HCT116 (cell line): ENCODE data around the gene TASP1. TPM values are rescaled to one million over a fixed set of nuclear protein-coding genes. Genes with fewer than 3 reads are reported as not detected.

Experiments used
- ATAC-seq: fragments of 200-7000 bp; cut with Tn5 transposase; 2 replicates; pipeline ENCODE4 v1.9.1; 2020; ENCODE audit warnings: mild to moderate bottlenecking, moderate library complexity
- BruUV-seq: library from RNA; stranded (reverse); fragments of 400-500 nt; replicated peaks from 2 replicates; lab custom pipeline; 2021; lab: Mats Ljungman, UMichigan
- CTCF ChIA-PET: fragments of 300-600 bp; sonication (Branson Sonifier 250); formaldehyde crosslinking; loops from one replicate; lab custom pipeline; 2021; ENCODE audit warnings: antibody characterized with exemption; lab: Charles Lee
- POLR2A ChIA-PET: fragments of 300-600, 350-600 bp; sonication (Branson Sonifier 250); formaldehyde crosslinking; loops from one replicate; lab custom pipeline; 2021; ENCODE audit warnings: antibody characterized with exemption; lab: Charles Lee
- RAD21 ChIA-PET, 2 experiments: fragments of 300-600 bp; sonication (Branson Sonifier 250); formaldehyde crosslinking; loops; one replicate each; lab custom pipeline; 2023; ENCODE audit warnings: low total read pairs in 2 of 2; ENCODE audit not compliant: uncharacterized antibody in 2 of 2, unreplicated experiment in 2 of 2, low non-redundant PET in 1 of 2; lab: Charles Lee
- DNase-seq: peaks from one replicate; pipeline ENCODE4 v3.0.0-alpha.2; 2010; ENCODE audit warnings: low read depth, low spot score
- H2AFZ ChIP-seq: fragments of 200-600 bp; shearing (Covaris generic), sonication (generic); 2 replicates; pipeline ENCODE4 v1.6.1; 2017; ENCODE audit warnings: low read depth, mixed run types, mixed read lengths, antibody characterized with exemption, low read length; ENCODE audit not compliant: poor library complexity, severe bottlenecking
- H3K27ac ChIP-seq: 2 replicates; pipeline ENCODE4 v1.5.1; 2012; ENCODE audit warnings: low read depth, low read length
- H3K27me3 ChIP-seq: fragments of 200-600 bp; sonication (generic); 2 replicates; pipeline ENCODE4 v1.6.1; 2016; ENCODE audit warnings: mixed run types, low read length, mixed read lengths; ENCODE audit not compliant: insufficient read depth
- H3K36me3 ChIP-seq, 2 experiments: fragments of 200-500 bp in 1 of 2; fragments of 200-600 bp in 1 of 2; sonication (Bioruptor generic) in 1 of 2; sonication (generic) in 1 of 2; 2 replicates each; pipeline versions ENCODE4 v1.5.1 to v1.6.1; 2014 to 2016; ENCODE audit warnings: low read length in 2 of 2, inconsistent platforms in 1 of 2, mixed read lengths in 1 of 2, mixed run types in 1 of 2; ENCODE audit not compliant: insufficient read depth in 2 of 2, control insufficient read depth in 1 of 2
- H3K4me1 ChIP-seq, 2 experiments: fragments of 200-600 bp in 1 of 2; sonication (generic) in 1 of 2; 2 replicates each; pipeline versions ENCODE4 v1.5.1 to v1.6.1; 2012 to 2017; ENCODE audit warnings: low read length in 2 of 2, inconsistent platforms in 1 of 2, mild to moderate bottlenecking in 1 of 2, mixed read lengths in 1 of 2, mixed run types in 1 of 2, moderate library complexity in 1 of 2; ENCODE audit not compliant: insufficient read depth in 2 of 2, control insufficient read depth in 1 of 2
- H3K4me2 ChIP-seq: fragments of 200-600 bp; sonication (generic); 2 replicates; pipeline ENCODE4 v1.6.1; 2017; ENCODE audit warnings: mixed run types, low read length, mixed read lengths
- H3K4me3 ChIP-seq, 2 experiments: fragments of 200-600 bp in 1 of 2; sonication (generic) in 1 of 2; replicated peaks in 1 of 2; 2 replicates each; pipeline ENCODE4 v1.5.1; 2011 to 2016; ENCODE audit warnings: low read length in 2 of 2, control low read depth in 1 of 2, low read depth in 1 of 2, mild to moderate bottlenecking in 1 of 2, mixed read lengths in 1 of 2, mixed run types in 1 of 2
- H3K79me2 ChIP-seq: fragments of 200-600 bp; sonication (generic); 2 replicates; pipeline ENCODE4 v1.6.1; 2017; ENCODE audit warnings: mild to moderate bottlenecking, mixed run types, low read length, moderate library complexity, mixed read lengths; ENCODE audit not compliant: insufficient read depth
- H3K9ac ChIP-seq: fragments of 200-600 bp; sonication (generic); 2 replicates; pipeline ENCODE4 v1.6.1; 2016; ENCODE audit warnings: low read length, mixed read lengths
- H3K9me2 ChIP-seq: fragments of 200-600 bp; sonication (generic), shearing (Covaris generic); 2 replicates; pipeline ENCODE4 v1.6.1; 2017; ENCODE audit warnings: mixed run types, mild to moderate bottlenecking, moderate library complexity; ENCODE audit not compliant: insufficient read depth
- H3K9me3 ChIP-seq, 2 experiments: fragments of 200-500 bp in 1 of 2; fragments of 200-600 bp in 1 of 2; sonication (Bioruptor generic) in 1 of 2; sonication (generic) in 1 of 2; 2 replicates each; pipeline ENCODE4 v1.6.1; 2014 to 2017; ENCODE audit warnings: low read length in 2 of 2, mixed read lengths in 2 of 2, inconsistent platforms in 1 of 2, low read depth in 1 of 2, mild to moderate bottlenecking in 1 of 2, mixed run types in 1 of 2, moderate library complexity in 1 of 2; ENCODE audit not compliant: control insufficient read depth in 1 of 2, insufficient read depth in 1 of 2
- H4K20me1 ChIP-seq: fragments of 200-600 bp; sonication (generic), shearing (Covaris generic); 2 replicates; pipeline ENCODE4 v1.6.1; 2017; ENCODE audit warnings: mixed run types, mild to moderate bottlenecking, moderate library complexity; ENCODE audit not compliant: insufficient read depth
- CEBPB ChIP-seq: IDR thresholded peaks from 2 replicates; pipeline ENCODE4 v1.6.1; 2012; ENCODE audit warnings: low read depth
- EZH2phosphoT487 ChIP-seq: fragments of 200-600 bp; IDR thresholded peaks from 2 replicates; pipeline ENCODE4 v1.6.1; 2018; ENCODE audit warnings: antibody characterized with exemption, borderline replicate concordance
- FOSL1 ChIP-seq: IDR thresholded peaks from 2 replicates; pipeline ENCODE4 v1.6.1; 2012; ENCODE audit warnings: low read depth
- JUND ChIP-seq: IDR thresholded peaks from 2 replicates; pipeline ENCODE4 v1.6.1; 2012
- POLR2AphosphoS5 ChIP-seq: IDR thresholded peaks from 2 replicates; pipeline ENCODE4 v1.6.1; 2011; ENCODE audit warnings: mild to moderate bottlenecking, low read depth, low read length, moderate library complexity
- SP1 ChIP-seq: IDR thresholded peaks from 2 replicates; pipeline ENCODE4 v1.6.1; 2012; ENCODE audit warnings: low read depth
- TCF7L2 ChIP-seq: IDR thresholded peaks from 2 replicates; pipeline ENCODE4 v1.7.0; 2011; ENCODE audit warnings: borderline replicate concordance, inconsistent platforms; ENCODE audit not compliant: insufficient read depth, insufficient read length; ENCODE audit errors: extremely low read depth
- ZFX ChIP-seq: fragments of 450-650 bp; IDR thresholded peaks from 2 replicates; pipeline ENCODE4 v1.6.1; 2017
- ZNF274 ChIP-seq: fragments of 200-500 bp; sonication (Bioruptor generic); IDR thresholded peaks from 2 replicates; pipeline ENCODE4 v1.6.1; 2014; ENCODE audit warnings: mild to moderate bottlenecking, low read depth, low read length, inconsistent platforms
- intact Hi-C: fragments of 100-400 bp; cut with micrococcal nuclease; formaldehyde crosslinking; loops from 2 replicates; pipeline ENCODE4 v1.10.0; 2022
- total RNA-seq: library from RNA; stranded (reverse); gene quantifications from one replicate; pipeline ENCODE4 v1.2.1, GENCODE V29; 2021; ENCODE audit not compliant: unreplicated experiment
- TF ChIP-seq, protein P1 (sequence below): IDR thresholded peaks from 2 replicates; pipeline ENCODE4 v1.6.1; 2012; ENCODE audit warnings: low read depth
- TF ChIP-seq, protein P2 (sequence below): IDR thresholded peaks from 2 replicates; pipeline ENCODE4 v1.6.1; 2012
- TF ChIP-seq, protein P3 (sequence below), 3 experiments: fragments of 200-600 bp in 1 of 3; sonication (generic) in 1 of 3; IDR thresholded peaks in 2 of 3; conservative IDR thresholded peaks in 1 of 3; 2 replicates each; pipeline ENCODE4 v1.5.1; 2012 to 2017; ENCODE audit warnings: low read depth in 2 of 3, low read length in 2 of 3, antibody characterized with exemption in 1 of 3, borderline replicate concordance in 1 of 3, control low read depth in 1 of 3, mild to moderate bottlenecking in 1 of 3, mixed read lengths in 1 of 3, mixed run types in 1 of 3, moderate library complexity in 1 of 3; ENCODE audit not compliant: insufficient read depth in 1 of 3
- TF ChIP-seq, protein P4 (sequence below): IDR thresholded peaks from 2 replicates; pipeline ENCODE4 v1.6.1; 2011; ENCODE audit warnings: mild to moderate bottlenecking, low read length, moderate library complexity; ENCODE audit not compliant: insufficient replicate concordance; ENCODE audit errors: extremely low read depth
- TF ChIP-seq, protein P5 (sequence below): IDR thresholded peaks from 2 replicates; pipeline ENCODE4 v1.6.1; 2012

Gene TASP1
- total RNA-seq, 1 experiment from 2014 or later: 19.1 TPM

DNA sequence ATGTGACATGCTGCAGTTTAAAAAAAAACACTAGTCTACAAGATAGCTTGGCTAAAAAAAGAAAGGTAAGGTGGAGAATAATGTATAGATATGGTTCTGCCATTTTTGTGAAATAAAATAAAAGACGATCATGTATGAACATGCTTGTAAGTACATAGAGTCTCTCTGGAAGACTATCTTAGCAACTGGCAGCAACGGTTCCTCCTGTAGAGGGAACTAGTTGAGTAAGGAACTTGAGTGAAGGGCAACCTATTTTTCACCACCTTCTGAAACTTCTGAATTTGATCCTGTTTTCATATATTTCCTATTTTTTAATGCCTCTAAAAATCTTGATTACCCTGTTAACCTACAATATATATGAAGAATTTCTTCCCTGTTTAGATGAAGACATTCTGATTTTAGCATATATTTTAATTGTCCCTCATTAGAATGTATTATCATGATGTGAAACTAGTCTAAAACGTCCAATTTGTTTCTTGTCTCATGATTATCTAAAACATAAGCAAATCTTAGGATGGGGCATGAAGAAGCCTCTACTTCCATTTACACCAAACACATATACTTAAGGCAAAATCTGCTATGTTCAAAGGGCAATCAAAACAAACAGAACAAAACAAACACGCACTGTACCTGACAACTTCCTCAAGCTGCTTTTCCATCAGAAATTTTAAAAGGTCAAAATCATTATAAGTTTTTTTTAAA lies 215.1 kb downstream of the TASP1 start:
- H3K36me3 ChIP-seq: no peaks in the 10 kb centered on the region
- H2AFZ ChIP-seq: no peak overlapping the region
- no peaks in the 10 kb centered on the region for H3K27me3 ChIP-seq
- ATAC-seq: no peak
- H3K4me2 ChIP-seq: no peak overlapping the region
- H3K4me3 ChIP-seq: no peak overlapping the region
- no peaks in the 10 kb centered on the region for H3K9me2 ChIP-seq
- no peaks in the 10 kb centered on the region for H3K9me3 ChIP-seq
- no peak overlapping the region for H3K27ac ChIP-seq
- intact Hi-C loops: no loop called here
- ChIA-PET CTCF (no interaction called here), POLR2A (no interaction called here), RAD21 (no interaction called here)
- H3K9ac ChIP-seq: no peak overlapping the region
- TF ChIP-seq, protein P1, sequence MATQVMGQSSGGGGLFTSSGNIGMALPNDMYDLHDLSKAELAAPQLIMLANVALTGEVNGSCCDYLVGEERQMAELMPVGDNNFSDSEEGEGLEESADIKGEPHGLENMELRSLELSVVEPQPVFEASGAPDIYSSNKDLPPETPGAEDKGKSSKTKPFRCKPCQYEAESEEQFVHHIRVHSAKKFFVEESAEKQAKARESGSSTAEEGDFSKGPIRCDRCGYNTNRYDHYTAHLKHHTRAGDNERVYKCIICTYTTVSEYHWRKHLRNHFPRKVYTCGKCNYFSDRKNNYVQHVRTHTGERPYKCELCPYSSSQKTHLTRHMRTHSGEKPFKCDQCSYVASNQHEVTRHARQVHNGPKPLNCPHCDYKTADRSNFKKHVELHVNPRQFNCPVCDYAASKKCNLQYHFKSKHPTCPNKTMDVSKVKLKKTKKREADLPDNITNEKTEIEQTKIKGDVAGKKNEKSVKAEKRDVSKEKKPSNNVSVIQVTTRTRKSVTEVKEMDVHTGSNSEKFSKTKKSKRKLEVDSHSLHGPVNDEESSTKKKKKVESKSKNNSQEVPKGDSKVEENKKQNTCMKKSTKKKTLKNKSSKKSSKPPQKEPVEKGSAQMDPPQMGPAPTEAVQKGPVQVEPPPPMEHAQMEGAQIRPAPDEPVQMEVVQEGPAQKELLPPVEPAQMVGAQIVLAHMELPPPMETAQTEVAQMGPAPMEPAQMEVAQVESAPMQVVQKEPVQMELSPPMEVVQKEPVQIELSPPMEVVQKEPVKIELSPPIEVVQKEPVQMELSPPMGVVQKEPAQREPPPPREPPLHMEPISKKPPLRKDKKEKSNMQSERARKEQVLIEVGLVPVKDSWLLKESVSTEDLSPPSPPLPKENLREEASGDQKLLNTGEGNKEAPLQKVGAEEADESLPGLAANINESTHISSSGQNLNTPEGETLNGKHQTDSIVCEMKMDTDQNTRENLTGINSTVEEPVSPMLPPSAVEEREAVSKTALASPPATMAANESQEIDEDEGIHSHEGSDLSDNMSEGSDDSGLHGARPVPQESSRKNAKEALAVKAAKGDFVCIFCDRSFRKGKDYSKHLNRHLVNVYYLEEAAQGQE: no peak
- TF ChIP-seq SP1 (no peak), ZNF274 (no peak), POLR2AphosphoS5 (no peak), JUND (no peak), TCF7L2 (no peak), FOSL1 (no peak), CEBPB (no peak), EZH2phosphoT487 (no peak), ZFX (no peak)
- TF ChIP-seq, protein P2, sequence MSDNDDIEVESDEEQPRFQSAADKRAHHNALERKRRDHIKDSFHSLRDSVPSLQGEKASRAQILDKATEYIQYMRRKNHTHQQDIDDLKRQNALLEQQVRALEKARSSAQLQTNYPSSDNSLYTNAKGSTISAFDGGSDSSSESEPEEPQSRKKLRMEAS: no peak
- TF ChIP-seq, protein P3, sequence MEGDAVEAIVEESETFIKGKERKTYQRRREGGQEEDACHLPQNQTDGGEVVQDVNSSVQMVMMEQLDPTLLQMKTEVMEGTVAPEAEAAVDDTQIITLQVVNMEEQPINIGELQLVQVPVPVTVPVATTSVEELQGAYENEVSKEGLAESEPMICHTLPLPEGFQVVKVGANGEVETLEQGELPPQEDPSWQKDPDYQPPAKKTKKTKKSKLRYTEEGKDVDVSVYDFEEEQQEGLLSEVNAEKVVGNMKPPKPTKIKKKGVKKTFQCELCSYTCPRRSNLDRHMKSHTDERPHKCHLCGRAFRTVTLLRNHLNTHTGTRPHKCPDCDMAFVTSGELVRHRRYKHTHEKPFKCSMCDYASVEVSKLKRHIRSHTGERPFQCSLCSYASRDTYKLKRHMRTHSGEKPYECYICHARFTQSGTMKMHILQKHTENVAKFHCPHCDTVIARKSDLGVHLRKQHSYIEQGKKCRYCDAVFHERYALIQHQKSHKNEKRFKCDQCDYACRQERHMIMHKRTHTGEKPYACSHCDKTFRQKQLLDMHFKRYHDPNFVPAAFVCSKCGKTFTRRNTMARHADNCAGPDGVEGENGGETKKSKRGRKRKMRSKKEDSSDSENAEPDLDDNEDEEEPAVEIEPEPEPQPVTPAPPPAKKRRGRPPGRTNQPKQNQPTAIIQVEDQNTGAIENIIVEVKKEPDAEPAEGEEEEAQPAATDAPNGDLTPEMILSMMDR (IDR thresholded peaks at IDR 0.05 in 2 of 3, conservative IDR thresholded peaks at IDR 0.05 in 1 of 3; ENCODE audit: borderline replicate concordance in 1 of 3, insufficient read depth in 1 of 3, low read depth in 2 of 3, low read length in 2 of 3): no peak
- TF ChIP-seq, protein P4, sequence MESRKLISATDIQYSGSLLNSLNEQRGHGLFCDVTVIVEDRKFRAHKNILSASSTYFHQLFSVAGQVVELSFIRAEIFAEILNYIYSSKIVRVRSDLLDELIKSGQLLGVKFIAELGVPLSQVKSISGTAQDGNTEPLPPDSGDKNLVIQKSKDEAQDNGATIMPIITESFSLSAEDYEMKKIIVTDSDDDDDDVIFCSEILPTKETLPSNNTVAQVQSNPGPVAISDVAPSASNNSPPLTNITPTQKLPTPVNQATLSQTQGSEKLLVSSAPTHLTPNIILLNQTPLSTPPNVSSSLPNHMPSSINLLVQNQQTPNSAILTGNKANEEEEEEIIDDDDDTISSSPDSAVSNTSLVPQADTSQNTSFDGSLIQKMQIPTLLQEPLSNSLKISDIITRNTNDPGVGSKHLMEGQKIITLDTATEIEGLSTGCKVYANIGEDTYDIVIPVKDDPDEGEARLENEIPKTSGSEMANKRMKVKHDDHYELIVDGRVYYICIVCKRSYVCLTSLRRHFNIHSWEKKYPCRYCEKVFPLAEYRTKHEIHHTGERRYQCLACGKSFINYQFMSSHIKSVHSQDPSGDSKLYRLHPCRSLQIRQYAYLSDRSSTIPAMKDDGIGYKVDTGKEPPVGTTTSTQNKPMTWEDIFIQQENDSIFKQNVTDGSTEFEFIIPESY: no peak
- TF ChIP-seq, protein P5, sequence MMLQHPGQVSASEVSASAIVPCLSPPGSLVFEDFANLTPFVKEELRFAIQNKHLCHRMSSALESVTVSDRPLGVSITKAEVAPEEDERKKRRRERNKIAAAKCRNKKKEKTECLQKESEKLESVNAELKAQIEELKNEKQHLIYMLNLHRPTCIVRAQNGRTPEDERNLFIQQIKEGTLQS: no peak
- no peak for DNase-seq
- no peaks in the 10 kb centered on the region for H3K4me1 ChIP-seq
- no peaks in the 10 kb centered on the region for H4K20me1 ChIP-seq
- H3K79me2 ChIP-seq: no peaks in the 10 kb centered on the region
- BruUV-seq: no TSS peak
